ENCODE measurements around the gene AMPD3. TPM values are rescaled to one million over a fixed set of nuclear protein-coding genes. Genes with fewer than 3 reads are reported as not detected.
A peak's percentile ranks its signal among the peaks of the same experiment; 100 is the strongest.

Gene AMPD3
- total and polyA plus RNA-seq, 2 donors (not counting 1 experiment from before 2014, with no cell fraction given) = 40.1 to 85.5 TPM

DNA sequence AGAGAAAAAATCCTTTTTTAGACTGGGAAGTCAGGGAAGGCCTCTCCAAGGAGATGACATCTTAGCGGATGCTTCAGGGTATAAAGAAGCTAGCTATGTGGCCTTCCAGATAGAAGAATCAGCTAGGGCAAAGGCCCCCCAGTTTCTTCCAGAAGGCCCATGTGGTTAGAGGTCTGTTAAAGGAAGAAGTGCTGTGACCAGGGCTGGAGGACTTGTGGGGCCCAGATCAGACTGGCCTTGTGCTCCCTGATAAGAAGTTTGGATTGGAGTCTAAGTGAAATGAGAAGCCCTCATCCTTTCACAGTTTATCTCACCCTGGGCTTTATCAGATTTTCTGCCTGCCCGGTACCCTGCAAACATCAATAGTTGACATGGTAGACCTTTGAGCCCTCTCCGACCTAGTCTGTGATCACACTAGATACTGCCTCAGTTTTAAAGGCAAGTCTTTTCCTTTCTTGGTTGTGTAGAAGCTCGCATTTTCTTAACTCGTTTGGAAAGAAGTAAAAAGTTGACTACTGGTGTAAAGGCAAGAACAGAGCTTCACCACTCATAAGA lies 7.8 kb downstream of the AMPD3 start:
- no peak overlapping the region for H3K4me3 Mint-ChIP-seq
- no peak for ATAC-seq (ENCODE audit: low read depth)
- CTCF ChIA-PET = interaction anchor here (1.1 to 1.8 kb wide), 2 partner anchors 49 to 57 kb away, joined by 3 to 5 read pairs; no protein-coding TSS in a partner anchor
- H3K4me1 Mint-ChIP-seq = peaks cover 52% of the 10 kb centered on the region
- intact Hi-C loops (cut with micrococcal nuclease) = no loop called here
- DNase-seq = no peak
- WGBS (ENCODE audit: insufficient coverage) = 92% methylated on average over 2 of the region's 5 CpGs
- POLR2A ChIA-PET = no interaction called here
- Histone ChIP-seq H3K4me3 (ENCODE audit: control extremely low read depth in 1 of 5, extremely low read depth in 1 of 5, insufficient read depth in 1 of 5, low read depth in 2 of 5, low read length in 4 of 5) (no peak overlapping the region), H3K27me3 (replicated peaks in 1 of 4; ENCODE audit: control extremely low read depth in 1 of 4, control insufficient read depth in 3 of 4, insufficient read depth in 4 of 4, low read length in 3 of 4) (no peaks in the 10 kb centered on the region), H3K36me3 (replicated peaks in 1 of 2; ENCODE audit: control extremely low read depth in 1 of 2, control insufficient read depth in 1 of 2, extremely low read depth in 1 of 2, insufficient read depth in 2 of 2, low read length in 1 of 2) (peaks cover 5 to 65% of the 10 kb centered on the region in 2 experiments), H3K27ac (ENCODE audit: low read length in 2 of 2) (no peak overlapping the region), H2AFZ (ENCODE audit: insufficient read depth, low read depth, low read length, poor library complexity, severe bottlenecking) (no peak overlapping the region), H3K4me2 (replicated peaks; ENCODE audit: low read depth, low read length, poor library complexity, severe bottlenecking) (no peak overlapping the region), H3K79me2 (ENCODE audit: control insufficient read depth, insufficient read depth, low read length) (peaks cover 95% of the 10 kb centered on the region), H4K20me1 (ENCODE audit: control insufficient read depth, insufficient read depth, low read length, poor library complexity, severe bottlenecking) (peaks cover 44% of the 10 kb centered on the region), H3K9ac (ENCODE audit: low read length) (no peak overlapping the region), H3K9me3 (ENCODE audit: control extremely low read depth in 1 of 3, control insufficient read depth in 2 of 3, insufficient read depth in 1 of 3, low read length in 2 of 3) (no peaks in the 10 kb centered on the region), H3K4me1 (ENCODE audit: control insufficient read depth in 2 of 2, insufficient read depth in 2 of 2, low read length in 2 of 2) (peaks cover 37 to 40% of the 10 kb centered on the region in 2 donors)
- no peaks in the 10 kb centered on the region for H3K27me3 Mint-ChIP-seq
- no peaks in the 10 kb centered on the region for H3K9me3 Mint-ChIP-seq (ENCODE audit: insufficient read depth)
- TF ChIP-seq EZH2 (IDR thresholded peaks at IDR 0.05; ENCODE audit: borderline replicate concordance, insufficient read depth, low read depth, low read length, poor library complexity, severe bottlenecking) = no peak
- TF ChIP-seq, protein P1, sequence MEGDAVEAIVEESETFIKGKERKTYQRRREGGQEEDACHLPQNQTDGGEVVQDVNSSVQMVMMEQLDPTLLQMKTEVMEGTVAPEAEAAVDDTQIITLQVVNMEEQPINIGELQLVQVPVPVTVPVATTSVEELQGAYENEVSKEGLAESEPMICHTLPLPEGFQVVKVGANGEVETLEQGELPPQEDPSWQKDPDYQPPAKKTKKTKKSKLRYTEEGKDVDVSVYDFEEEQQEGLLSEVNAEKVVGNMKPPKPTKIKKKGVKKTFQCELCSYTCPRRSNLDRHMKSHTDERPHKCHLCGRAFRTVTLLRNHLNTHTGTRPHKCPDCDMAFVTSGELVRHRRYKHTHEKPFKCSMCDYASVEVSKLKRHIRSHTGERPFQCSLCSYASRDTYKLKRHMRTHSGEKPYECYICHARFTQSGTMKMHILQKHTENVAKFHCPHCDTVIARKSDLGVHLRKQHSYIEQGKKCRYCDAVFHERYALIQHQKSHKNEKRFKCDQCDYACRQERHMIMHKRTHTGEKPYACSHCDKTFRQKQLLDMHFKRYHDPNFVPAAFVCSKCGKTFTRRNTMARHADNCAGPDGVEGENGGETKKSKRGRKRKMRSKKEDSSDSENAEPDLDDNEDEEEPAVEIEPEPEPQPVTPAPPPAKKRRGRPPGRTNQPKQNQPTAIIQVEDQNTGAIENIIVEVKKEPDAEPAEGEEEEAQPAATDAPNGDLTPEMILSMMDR (IDR thresholded peaks at IDR 0.05) = no peak
- H3K27ac Mint-ChIP-seq = no peak overlapping the region

DNA sequence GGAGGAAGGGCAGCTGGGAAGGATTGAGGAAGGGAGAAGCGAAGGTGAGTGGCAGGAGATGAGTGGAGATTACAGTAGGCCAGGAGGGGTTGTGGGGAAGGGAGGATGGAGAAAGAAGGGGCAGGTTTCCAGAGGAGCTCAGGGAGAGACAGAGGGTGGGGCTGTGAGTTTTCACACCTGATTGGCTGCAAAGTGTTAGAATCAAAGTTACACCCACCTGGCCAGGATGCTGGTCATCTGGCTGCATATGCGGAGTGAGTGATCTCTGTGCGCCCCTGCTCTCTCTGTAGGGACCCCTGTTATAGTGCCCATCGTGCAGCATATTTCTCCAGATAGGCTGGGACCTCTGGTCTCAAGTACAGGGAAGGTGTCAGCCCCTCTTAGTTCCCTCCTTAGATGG lies 18.3 kb downstream of the AMPD3 start:
- Histone ChIP-seq H3K36me3 (replicated peaks in 1 of 2; ENCODE audit: control extremely low read depth in 1 of 2, control insufficient read depth in 1 of 2, extremely low read depth in 1 of 2, insufficient read depth in 2 of 2, low read length in 1 of 2) (peaks cover 0 to 43% of the 10 kb centered on the region in 2 experiments), H3K9ac (ENCODE audit: low read length) (no peak overlapping the region), H3K27me3 (replicated peaks in 1 of 4; ENCODE audit: control extremely low read depth in 1 of 4, control insufficient read depth in 3 of 4, insufficient read depth in 4 of 4, low read length in 3 of 4) (no peaks in the 10 kb centered on the region), H3K4me1 (ENCODE audit: control insufficient read depth in 2 of 2, insufficient read depth in 2 of 2, low read length in 2 of 2) (peaks cover 15 to 16% of the 10 kb centered on the region in 2 donors), H3K4me2 (replicated peaks; ENCODE audit: low read depth, low read length, poor library complexity, severe bottlenecking) (no peak overlapping the region), H3K27ac (ENCODE audit: low read length in 2 of 2) (peak overlapping the region in 1 of 2 donors; percentile 29), H3K79me2 (ENCODE audit: control insufficient read depth, insufficient read depth, low read length) (peaks cover 71% of the 10 kb centered on the region), H2AFZ (ENCODE audit: insufficient read depth, low read depth, low read length, poor library complexity, severe bottlenecking) (no peak overlapping the region), H4K20me1 (ENCODE audit: control insufficient read depth, insufficient read depth, low read length, poor library complexity, severe bottlenecking) (peaks cover 28% of the 10 kb centered on the region), H3K4me3 (ENCODE audit: control extremely low read depth in 1 of 5, extremely low read depth in 1 of 5, insufficient read depth in 1 of 5, low read depth in 2 of 5, low read length in 4 of 5) (no peak overlapping the region), H3K9me3 (ENCODE audit: control extremely low read depth in 1 of 3, control insufficient read depth in 2 of 3, insufficient read depth in 1 of 3, low read length in 2 of 3) (no peaks in the 10 kb centered on the region)
- peaks cover 70% of the 10 kb centered on the region for H3K4me1 Mint-ChIP-seq
- TF ChIP-seq, protein P1 (IDR thresholded peaks at IDR 0.05) = no peak
- no peak for TF ChIP-seq EZH2 (IDR thresholded peaks at IDR 0.05; ENCODE audit: borderline replicate concordance, insufficient read depth, low read depth, low read length, poor library complexity, severe bottlenecking)
- intact Hi-C loops (cut with micrococcal nuclease) = no loop called here
- H3K27me3 Mint-ChIP-seq = no peaks in the 10 kb centered on the region
- H3K27ac Mint-ChIP-seq = peak overlapping the region; percentile 68
- 96% methylated on average over 4 of the region's 4 CpGs for WGBS (ENCODE audit: insufficient coverage)
- CTCF ChIA-PET = no interaction called here
- POLR2A ChIA-PET = no interaction called here
- H3K9me3 Mint-ChIP-seq (ENCODE audit: insufficient read depth) = no peaks in the 10 kb centered on the region
- DNase-seq (no peak), ATAC-seq (ENCODE audit: low read depth) (no peak)
- no peak overlapping the region for H3K4me3 Mint-ChIP-seq
